MM.1S (cell line): ENCODE measurements around the gene SNX9.

Source experiments
- DNase-seq: peaks from one replicate; pipeline ENCODE4 v3.0.0-alpha.2; 2015
- H2AFZ ChIP-seq: fragments of 300-600 bp; sonication (generic); 2 replicates; pipeline ENCODE4 v1.6.0; 2016; ENCODE audit warnings: antibody characterized with exemption, low read length
- H3F3A ChIP-seq: fragments of 300-600 bp; sonication (generic); 2 replicates; pipeline ENCODE4 v1.6.1; 2016; ENCODE audit warnings: mild to moderate bottlenecking, antibody characterized with exemption, low read length, moderate library complexity, mixed read lengths; ENCODE audit not compliant: insufficient read depth
- H3K27ac ChIP-seq: fragments of 300-600 bp; sonication (generic); 2 replicates; pipeline ENCODE4 v1.5.1; 2016; ENCODE audit warnings: mild to moderate bottlenecking, low read length
- H3K27me3 ChIP-seq: fragments of 300-600 bp; sonication (generic); replicated peaks from 2 replicates; pipeline ENCODE4 v1.6.0; 2016; ENCODE audit warnings: low read length; ENCODE audit not compliant: insufficient read depth
- H3K36me3 ChIP-seq: fragments of 300-600 bp; sonication (generic); replicated peaks from 2 replicates; pipeline ENCODE4 v1.6.1; 2016; ENCODE audit warnings: mild to moderate bottlenecking, low read length, mixed read lengths; ENCODE audit not compliant: insufficient read depth
- H3K4me1 ChIP-seq: fragments of 300-600 bp; sonication (generic); 2 replicates; pipeline ENCODE4 v1.6.1; 2016; ENCODE audit warnings: low read length, mixed read lengths
- H3K4me2 ChIP-seq: fragments of 300-600 bp; sonication (generic); 2 replicates; pipeline ENCODE4 v1.6.0; 2016; ENCODE audit warnings: low read depth, low read length
- H3K4me3 ChIP-seq: fragments of 300-600 bp; sonication (generic); 2 replicates; pipeline ENCODE4 v1.5.1; 2016; ENCODE audit warnings: low read length, mixed read lengths
- H3K79me2 ChIP-seq: fragments of 300-600 bp; sonication (generic); 2 replicates; pipeline ENCODE4 v1.6.1; 2016; ENCODE audit warnings: mixed run types, low read length, mixed read lengths
- H3K9ac ChIP-seq: fragments of 300-600 bp; sonication (generic); 2 replicates; pipeline ENCODE4 v1.6.1; 2016; ENCODE audit warnings: low read length, mixed read lengths
- H3K9me2 ChIP-seq: fragments of 300-600 bp; sonication (generic); replicated peaks from 2 replicates; pipeline ENCODE4 v1.6.1; 2016; ENCODE audit warnings: mild to moderate bottlenecking, low read length, mixed read lengths; ENCODE audit not compliant: insufficient read depth
- H3K9me3 ChIP-seq: fragments of 300-600 bp; sonication (generic); replicated peaks from 2 replicates; pipeline ENCODE4 v1.6.1; 2016; ENCODE audit warnings: mild to moderate bottlenecking, low read length, mixed read lengths; ENCODE audit not compliant: insufficient read depth
- H4K20me1 ChIP-seq: fragments of 300-600 bp; sonication (generic); 2 replicates; pipeline ENCODE4 v1.6.1; 2016; ENCODE audit warnings: mild to moderate bottlenecking, low read length, moderate library complexity, mixed read lengths; ENCODE audit not compliant: insufficient read depth
- CTCF ChIP-seq: fragments of 300-600 bp; sonication (generic); IDR thresholded peaks from 2 replicates; pipeline ENCODE4 v1.5.1; 2016; ENCODE audit warnings: antibody characterized with exemption, low read length, mixed read lengths
- EZH2 ChIP-seq: fragments of 300-600 bp; sonication (generic); optimal IDR thresholded peaks from 2 replicates; pipeline ENCODE3; 2017; ENCODE audit warnings: low read depth, mild to moderate bottlenecking, antibody characterized with exemption, low read length, mixed read lengths
- EZH2phosphoT487 ChIP-seq: fragments of 300-600 bp; sonication (generic); IDR thresholded peaks from 2 replicates; pipeline ENCODE4 v1.6.1; 2018; ENCODE audit warnings: antibody characterized with exemption, low read length

The SNX9 gene

GRCh38 chr6:157811476-157812173, 11.4 kb upstream of the SNX9 start:
- TF ChIP-seq EZH2 (no peak), CTCF (no peak), EZH2phosphoT487 (no peak)
- H3K27ac ChIP-seq = no peak overlapping the region

GRCh38 chr6:157812425-157813171, 10.4 kb upstream of the SNX9 start:
- Histone ChIP-seq H3K4me3 (no peak overlapping the region), H2AFZ (no peak overlapping the region), H3K4me1 (peaks cover 13% of the 10 kb centered on the region), H3K9me2 (no peaks in the 10 kb centered on the region), H3K27ac (no peak overlapping the region), H3K9me3 (no peaks in the 10 kb centered on the region), H3F3A (peaks cover 13% of the 10 kb centered on the region; the same call in 1 of the 2 replicates), H3K9ac (no peak overlapping the region), H4K20me1 (0 out of 2 replicates have a peak, but pooled peaks cover 5% of the 10 kb centered on the region), H3K79me2 (no peaks in the 10 kb centered on the region), H3K27me3 (peaks cover 76% of the 10 kb centered on the region), H3K4me2 (no peak overlapping the region), H3K36me3 (no peaks in the 10 kb centered on the region)
- no peak for TF ChIP-seq EZH2phosphoT487
- TF ChIP-seq CTCF = no peak
- no peak for TF ChIP-seq EZH2
- DNase-seq = no peak

More at GRCh38 chr6:157811476-157812173, 11.4 kb upstream of the SNX9 start:
- H2AFZ ChIP-seq = no peak overlapping the region
- no peak for DNase-seq
- H4K20me1 ChIP-seq = 0 out of 2 replicates have a peak, but pooled peaks cover 5% of the 10 kb centered on the region
- H3K4me3 ChIP-seq = no peak overlapping the region
- H3K9me2 ChIP-seq = no peaks in the 10 kb centered on the region
- no peak overlapping the region for H3K4me2 ChIP-seq
- peaks cover 13% of the 10 kb centered on the region; the same call in 1 of the 2 replicates for H3F3A ChIP-seq
- peaks cover 71% of the 10 kb centered on the region for H3K27me3 ChIP-seq
- no peaks in the 10 kb centered on the region for H3K9me3 ChIP-seq
- H3K36me3 ChIP-seq = no peaks in the 10 kb centered on the region
- H3K9ac ChIP-seq = no peak overlapping the region
- no peaks in the 10 kb centered on the region for H3K79me2 ChIP-seq
- peaks cover 13% of the 10 kb centered on the region for H3K4me1 ChIP-seq

- Histone ChIP-seq H3F3A (peaks cover 13% of the 10 kb centered on the region; the same call in 1 of the 2 replicates), H4K20me1 (0 out of 2 replicates have a peak, but pooled peaks cover 5% of the 10 kb centered on the region), H3K9ac (no peak overlapping the region), H3K9me2 (no peaks in the 10 kb centered on the region), H2AFZ (no peak overlapping the region), H3K79me2 (no peaks in the 10 kb centered on the region), H3K36me3 (no peaks in the 10 kb centered on the region), H3K27ac (no peak overlapping the region), H3K4me3 (no peak overlapping the region), H3K9me3 (no peaks in the 10 kb centered on the region), H3K4me2 (no peak overlapping the region), H3K27me3 (peaks cover 76% of the 10 kb centered on the region), H3K4me1 (peaks cover 13% of the 10 kb centered on the region)
- no peak for DNase-seq
- TF ChIP-seq EZH2 (no peak), CTCF (no peak), EZH2phosphoT487 (no peak)
These were observed 9.9 kb upstream of the SNX9 start for GRCh38 chr6:157813191-157813590.
